Panc1 (cell line): ENCODE data around the gene CRHR2. TPM values are rescaled to one million over a fixed set of nuclear protein-coding genes. Genes with fewer than 3 reads are reported as not detected.

Experiments used
- ATAC-seq: fragments of 200-7000 bp; cut with Tn5 transposase; 2 replicates; pipeline ENCODE4 v1.9.1; 2020; ENCODE audit warnings: mild to moderate bottlenecking, moderate library complexity
- BruUV-seq: library from RNA; stranded (reverse); fragments of 400-500 nt; replicated peaks from 2 replicates; lab custom pipeline; 2021; lab: Mats Ljungman, UMichigan
- CTCF ChIA-PET: fragments of 300-600 bp; sonication (Branson Sonifier 250); formaldehyde crosslinking; loops from one replicate; lab custom pipeline; 2022; ENCODE audit warnings: antibody characterized with exemption; lab: Charles Lee
- POLR2A ChIA-PET: fragments of 300-600 bp; sonication (Branson Sonifier 250); formaldehyde crosslinking; loops from one replicate; lab custom pipeline; 2022; ENCODE audit warnings: antibody characterized with exemption; lab: Charles Lee
- DNase-seq: peaks from one replicate; pipeline ENCODE4 v3.0.0-alpha.2; 2010; ENCODE audit warnings: low read depth, low spot score
- H3K27ac ChIP-seq: 2 replicates; pipeline ENCODE4 v1.5.1; 2011; ENCODE audit warnings: mild to moderate bottlenecking, low read length, inconsistent platforms
- H3K27me3 ChIP-seq: fragments of 200-500 bp; sonication (Bioruptor generic); 2 replicates; pipeline ENCODE4 v1.6.0; 2014; ENCODE audit warnings: low read length, inconsistent platforms; ENCODE audit not compliant: control insufficient read depth, insufficient read depth
- H3K36me3 ChIP-seq: fragments of 200-500 bp; sonication (Bioruptor generic); 2 replicates; pipeline ENCODE4 v1.5.1; 2014; ENCODE audit warnings: inconsistent platforms, mild to moderate bottlenecking, low read length, moderate library complexity; ENCODE audit not compliant: control insufficient read depth, insufficient read depth
- H3K4me1 ChIP-seq: 2 replicates; pipeline ENCODE4 v1.5.1; 2011; ENCODE audit warnings: inconsistent platforms, mild to moderate bottlenecking, low read length, moderate library complexity; ENCODE audit not compliant: control insufficient read depth, insufficient read depth
- H3K4me3 ChIP-seq, 2 experiments: 2 replicates each; pipeline ENCODE4 v1.5.1; 2011 to 2012; ENCODE audit warnings: low read depth in 2 of 2, low read length in 2 of 2, mild to moderate bottlenecking in 2 of 2, inconsistent platforms in 1 of 2, moderate library complexity in 1 of 2
- H3K9me3 ChIP-seq: fragments of 200-500 bp; sonication (Bioruptor generic); 2 replicates; pipeline ENCODE4 v1.5.1; 2014; ENCODE audit warnings: low read depth, mild to moderate bottlenecking, inconsistent platforms, low read length, moderate library complexity; ENCODE audit not compliant: control insufficient read depth, insufficient read depth
- POLR2AphosphoS5 ChIP-seq: IDR thresholded peaks from 2 replicates; pipeline ENCODE4 v1.6.1; 2012; ENCODE audit warnings: mild to moderate bottlenecking, low read depth, low read length, moderate library complexity
- SIN3A ChIP-seq: IDR thresholded peaks from 2 replicates; pipeline ENCODE4 v1.6.1; 2012; ENCODE audit warnings: low read depth, mild to moderate bottlenecking, low read length, moderate library complexity, borderline replicate concordance; ENCODE audit not compliant: insufficient read depth
- TCF7L2 ChIP-seq: IDR thresholded peaks from 2 replicates; pipeline ENCODE4 v1.6.1; 2011; ENCODE audit warnings: mild to moderate bottlenecking, low read depth, low read length, inconsistent platforms
- in situ Hi-C: cut with HindIII; loops from 2 replicates; pipeline ENCODE4 v1.10.0; 2016; ENCODE audit warnings: low sequenced_read_pairs, low pct_unique_long_range_greater_than_20kb
- intact Hi-C: fragments of 100-400 bp; cut with micrococcal nuclease; formaldehyde crosslinking; loops from one replicate; pipeline ENCODE4 v1.10.0; 2022; ENCODE audit not compliant: unreplicated experiment
- total RNA-seq: library from RNA; stranded (reverse); gene quantifications from one replicate; pipeline ENCODE4 v1.2.1, GENCODE V29; 2021; ENCODE audit not compliant: unreplicated experiment
- TF ChIP-seq, protein P1 (sequence below): fragments of 450-650 bp; IDR thresholded peaks from 2 replicates; pipeline ENCODE4 v1.5.1; 2017; ENCODE audit warnings: mild to moderate bottlenecking
- TF ChIP-seq, protein P2 (sequence below), 2 experiments: IDR thresholded peaks; 2 replicates each; pipeline ENCODE4 v1.6.1; 2011 to 2012; ENCODE audit warnings: low read depth in 2 of 2, control low read depth in 1 of 2, low read length in 1 of 2, mild to moderate bottlenecking in 1 of 2, moderate library complexity in 1 of 2; ENCODE audit not compliant: insufficient read depth in 1 of 2

The CRHR2 gene
- total RNA-seq, 1 experiment from 2014 or later: not detected

DNA sequence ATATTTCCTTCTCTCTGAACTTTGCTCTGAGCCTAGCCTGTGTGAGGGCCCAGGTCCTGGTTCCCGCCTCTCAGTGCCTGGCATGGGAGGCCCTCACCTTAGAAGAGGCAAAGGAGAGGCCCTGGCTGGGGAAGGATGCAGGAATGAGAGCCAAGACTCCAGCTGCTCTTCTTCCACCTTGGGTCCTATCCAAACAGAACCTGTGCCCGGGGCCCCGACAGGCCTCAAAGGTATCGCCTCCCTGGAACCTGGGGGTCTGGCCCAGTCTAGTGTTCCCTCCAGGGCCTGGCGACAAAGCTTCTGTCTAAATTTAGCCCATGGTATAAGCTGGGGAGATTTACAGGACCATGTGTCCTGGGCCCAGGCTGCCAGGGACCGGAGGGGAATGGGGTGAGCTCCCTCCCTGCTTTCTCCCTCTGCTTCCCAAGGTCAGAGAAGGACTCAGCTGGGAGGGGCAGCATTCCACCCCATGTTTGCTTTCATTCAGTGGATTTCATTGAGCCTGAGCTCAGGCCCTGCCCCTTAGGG lies 12.0 kb upstream of the CRHR2 start:
- H3K36me3 ChIP-seq: no peaks in the 10 kb centered on the region
- DNase-seq (no peak), ATAC-seq (no peak)
- peaks cover 8% of the 10 kb centered on the region for H3K27me3 ChIP-seq
- no TSS peak for BruUV-seq
- ChIA-PET CTCF (no interaction called here), POLR2A (no interaction called here)
- intact Hi-C loops (no loop called here), in situ Hi-C loops (no loop called here)
- no peaks in the 10 kb centered on the region for H3K4me1 ChIP-seq
- no peak overlapping the region for H3K27ac ChIP-seq
- no peaks in the 10 kb centered on the region for H3K9me3 ChIP-seq
- no peak overlapping the region for H3K4me3 ChIP-seq
- TF ChIP-seq, protein P1, sequence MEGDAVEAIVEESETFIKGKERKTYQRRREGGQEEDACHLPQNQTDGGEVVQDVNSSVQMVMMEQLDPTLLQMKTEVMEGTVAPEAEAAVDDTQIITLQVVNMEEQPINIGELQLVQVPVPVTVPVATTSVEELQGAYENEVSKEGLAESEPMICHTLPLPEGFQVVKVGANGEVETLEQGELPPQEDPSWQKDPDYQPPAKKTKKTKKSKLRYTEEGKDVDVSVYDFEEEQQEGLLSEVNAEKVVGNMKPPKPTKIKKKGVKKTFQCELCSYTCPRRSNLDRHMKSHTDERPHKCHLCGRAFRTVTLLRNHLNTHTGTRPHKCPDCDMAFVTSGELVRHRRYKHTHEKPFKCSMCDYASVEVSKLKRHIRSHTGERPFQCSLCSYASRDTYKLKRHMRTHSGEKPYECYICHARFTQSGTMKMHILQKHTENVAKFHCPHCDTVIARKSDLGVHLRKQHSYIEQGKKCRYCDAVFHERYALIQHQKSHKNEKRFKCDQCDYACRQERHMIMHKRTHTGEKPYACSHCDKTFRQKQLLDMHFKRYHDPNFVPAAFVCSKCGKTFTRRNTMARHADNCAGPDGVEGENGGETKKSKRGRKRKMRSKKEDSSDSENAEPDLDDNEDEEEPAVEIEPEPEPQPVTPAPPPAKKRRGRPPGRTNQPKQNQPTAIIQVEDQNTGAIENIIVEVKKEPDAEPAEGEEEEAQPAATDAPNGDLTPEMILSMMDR: no peak
- no peak for TF ChIP-seq SIN3A
- TF ChIP-seq, protein P2, sequence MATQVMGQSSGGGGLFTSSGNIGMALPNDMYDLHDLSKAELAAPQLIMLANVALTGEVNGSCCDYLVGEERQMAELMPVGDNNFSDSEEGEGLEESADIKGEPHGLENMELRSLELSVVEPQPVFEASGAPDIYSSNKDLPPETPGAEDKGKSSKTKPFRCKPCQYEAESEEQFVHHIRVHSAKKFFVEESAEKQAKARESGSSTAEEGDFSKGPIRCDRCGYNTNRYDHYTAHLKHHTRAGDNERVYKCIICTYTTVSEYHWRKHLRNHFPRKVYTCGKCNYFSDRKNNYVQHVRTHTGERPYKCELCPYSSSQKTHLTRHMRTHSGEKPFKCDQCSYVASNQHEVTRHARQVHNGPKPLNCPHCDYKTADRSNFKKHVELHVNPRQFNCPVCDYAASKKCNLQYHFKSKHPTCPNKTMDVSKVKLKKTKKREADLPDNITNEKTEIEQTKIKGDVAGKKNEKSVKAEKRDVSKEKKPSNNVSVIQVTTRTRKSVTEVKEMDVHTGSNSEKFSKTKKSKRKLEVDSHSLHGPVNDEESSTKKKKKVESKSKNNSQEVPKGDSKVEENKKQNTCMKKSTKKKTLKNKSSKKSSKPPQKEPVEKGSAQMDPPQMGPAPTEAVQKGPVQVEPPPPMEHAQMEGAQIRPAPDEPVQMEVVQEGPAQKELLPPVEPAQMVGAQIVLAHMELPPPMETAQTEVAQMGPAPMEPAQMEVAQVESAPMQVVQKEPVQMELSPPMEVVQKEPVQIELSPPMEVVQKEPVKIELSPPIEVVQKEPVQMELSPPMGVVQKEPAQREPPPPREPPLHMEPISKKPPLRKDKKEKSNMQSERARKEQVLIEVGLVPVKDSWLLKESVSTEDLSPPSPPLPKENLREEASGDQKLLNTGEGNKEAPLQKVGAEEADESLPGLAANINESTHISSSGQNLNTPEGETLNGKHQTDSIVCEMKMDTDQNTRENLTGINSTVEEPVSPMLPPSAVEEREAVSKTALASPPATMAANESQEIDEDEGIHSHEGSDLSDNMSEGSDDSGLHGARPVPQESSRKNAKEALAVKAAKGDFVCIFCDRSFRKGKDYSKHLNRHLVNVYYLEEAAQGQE (IDR thresholded peaks at IDR 0.05; ENCODE audit: insufficient read depth in 1 of 2, low read depth in 2 of 2, low read length in 1 of 2): no peak
- TF ChIP-seq TCF7L2: no peak
- no peak for TF ChIP-seq POLR2AphosphoS5

DNA sequence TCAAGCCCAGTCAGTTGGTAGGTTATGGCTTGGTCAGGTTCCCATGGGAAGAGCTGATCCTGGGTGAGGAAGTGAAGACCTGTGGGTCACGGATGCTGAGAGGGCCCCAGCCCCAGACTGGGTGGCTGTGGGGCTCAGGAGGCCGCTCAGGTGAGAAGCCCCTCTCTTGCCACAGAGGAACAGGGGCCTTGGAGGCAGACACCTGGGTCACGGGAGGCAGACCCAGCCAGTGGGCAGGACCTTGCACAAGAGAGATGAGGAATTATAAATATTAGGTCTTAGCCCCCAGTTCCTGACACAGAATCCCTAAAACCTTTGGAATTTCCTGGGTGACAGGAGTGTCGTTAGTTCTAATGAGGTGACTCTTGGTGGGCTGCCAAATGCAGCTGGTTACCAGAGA lies 10.6 kb upstream of the CRHR2 start:
- ChIA-PET CTCF (no interaction called here), POLR2A (no interaction called here)
- no peak for DNase-seq
- in situ Hi-C loops (no loop called here), intact Hi-C loops (no loop called here)
- no peaks in the 10 kb centered on the region for H3K9me3 ChIP-seq
- BruUV-seq: no TSS peak
- H3K27ac ChIP-seq: no peak overlapping the region
- ATAC-seq: no peak
- H3K36me3 ChIP-seq: no peaks in the 10 kb centered on the region
- no peaks in the 10 kb centered on the region for H3K4me1 ChIP-seq
- no peak overlapping the region for H3K4me3 ChIP-seq
- H3K27me3 ChIP-seq: peaks cover 7% of the 10 kb centered on the region; the same call in 1 of the 2 replicates
- TF ChIP-seq TCF7L2 (no peak), POLR2AphosphoS5 (no peak), SIN3A (no peak)
- TF ChIP-seq, protein P1: no peak
- TF ChIP-seq, protein P2 (IDR thresholded peaks at IDR 0.05; ENCODE audit: insufficient read depth in 1 of 2, low read depth in 2 of 2, low read length in 1 of 2): no peak
